Measurements from ENCODE around the gene GLI3.

- TF ChIP-seq, protein P1, sequence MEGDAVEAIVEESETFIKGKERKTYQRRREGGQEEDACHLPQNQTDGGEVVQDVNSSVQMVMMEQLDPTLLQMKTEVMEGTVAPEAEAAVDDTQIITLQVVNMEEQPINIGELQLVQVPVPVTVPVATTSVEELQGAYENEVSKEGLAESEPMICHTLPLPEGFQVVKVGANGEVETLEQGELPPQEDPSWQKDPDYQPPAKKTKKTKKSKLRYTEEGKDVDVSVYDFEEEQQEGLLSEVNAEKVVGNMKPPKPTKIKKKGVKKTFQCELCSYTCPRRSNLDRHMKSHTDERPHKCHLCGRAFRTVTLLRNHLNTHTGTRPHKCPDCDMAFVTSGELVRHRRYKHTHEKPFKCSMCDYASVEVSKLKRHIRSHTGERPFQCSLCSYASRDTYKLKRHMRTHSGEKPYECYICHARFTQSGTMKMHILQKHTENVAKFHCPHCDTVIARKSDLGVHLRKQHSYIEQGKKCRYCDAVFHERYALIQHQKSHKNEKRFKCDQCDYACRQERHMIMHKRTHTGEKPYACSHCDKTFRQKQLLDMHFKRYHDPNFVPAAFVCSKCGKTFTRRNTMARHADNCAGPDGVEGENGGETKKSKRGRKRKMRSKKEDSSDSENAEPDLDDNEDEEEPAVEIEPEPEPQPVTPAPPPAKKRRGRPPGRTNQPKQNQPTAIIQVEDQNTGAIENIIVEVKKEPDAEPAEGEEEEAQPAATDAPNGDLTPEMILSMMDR (IDR thresholded peaks at IDR 0.05), result no peak
- TF ChIP-seq POLR2A (IDR thresholded peaks at IDR 0.05), result no peak
Observed at GRCh38 chr7:41973202-41973730, 263.7 kb downstream of the GLI3 start.
